Measurements from ENCODE around the gene TOMM20. TPM values are rescaled to one million over a fixed set of nuclear protein-coding genes. Genes with fewer than 3 reads are reported as not detected.

TOMM20 gene
- 94.4 and 127 TPM in 2 replicates for total RNA-seq

DNA sequence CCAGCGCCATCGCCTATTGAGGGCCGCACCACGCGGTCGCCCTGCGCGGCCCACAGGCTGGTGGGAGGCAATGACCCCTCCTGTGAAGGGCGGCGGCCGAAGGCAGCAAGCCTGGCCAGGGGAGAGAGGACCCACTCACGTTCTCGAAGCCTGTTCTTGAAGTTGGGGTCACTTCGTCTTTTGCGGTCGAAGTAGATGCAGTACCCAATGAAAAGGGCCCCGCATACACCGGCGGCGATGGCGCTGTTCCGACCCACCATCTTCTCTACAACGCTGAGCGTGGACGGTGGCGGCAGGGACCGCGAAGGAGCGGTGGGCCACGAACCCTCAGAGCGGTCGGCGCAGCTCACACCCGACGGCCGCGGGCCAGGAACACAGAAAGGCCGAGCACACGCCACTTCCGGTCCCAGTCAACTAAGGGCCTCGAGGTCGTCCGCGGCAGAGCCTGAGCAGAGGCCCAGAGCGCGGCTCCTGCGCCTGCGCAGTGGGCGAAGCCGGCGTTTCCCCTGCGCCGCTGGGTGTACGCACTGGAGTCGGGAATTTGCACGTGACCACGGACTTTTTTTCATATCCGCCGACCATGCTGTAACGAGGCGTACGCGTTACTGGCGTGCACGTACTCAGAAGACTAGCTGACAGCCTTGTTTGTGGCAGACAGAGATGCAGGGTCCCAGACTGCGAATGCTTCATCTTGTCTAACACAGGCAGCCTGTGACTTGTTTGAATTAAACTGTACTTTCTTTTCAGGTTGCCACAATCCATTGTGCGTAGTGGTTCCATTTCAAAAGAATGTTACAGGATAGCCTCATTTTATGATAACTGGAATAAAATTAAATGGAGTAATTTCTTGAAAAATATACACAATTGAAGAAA is at the start of gene TOMM20:
Gene TOMM20, minus strand, starts transcription at position 382 of the 873 bp plus-strand sequence. Its CDS starts 122 bp downstream, at position 260.

DNA sequence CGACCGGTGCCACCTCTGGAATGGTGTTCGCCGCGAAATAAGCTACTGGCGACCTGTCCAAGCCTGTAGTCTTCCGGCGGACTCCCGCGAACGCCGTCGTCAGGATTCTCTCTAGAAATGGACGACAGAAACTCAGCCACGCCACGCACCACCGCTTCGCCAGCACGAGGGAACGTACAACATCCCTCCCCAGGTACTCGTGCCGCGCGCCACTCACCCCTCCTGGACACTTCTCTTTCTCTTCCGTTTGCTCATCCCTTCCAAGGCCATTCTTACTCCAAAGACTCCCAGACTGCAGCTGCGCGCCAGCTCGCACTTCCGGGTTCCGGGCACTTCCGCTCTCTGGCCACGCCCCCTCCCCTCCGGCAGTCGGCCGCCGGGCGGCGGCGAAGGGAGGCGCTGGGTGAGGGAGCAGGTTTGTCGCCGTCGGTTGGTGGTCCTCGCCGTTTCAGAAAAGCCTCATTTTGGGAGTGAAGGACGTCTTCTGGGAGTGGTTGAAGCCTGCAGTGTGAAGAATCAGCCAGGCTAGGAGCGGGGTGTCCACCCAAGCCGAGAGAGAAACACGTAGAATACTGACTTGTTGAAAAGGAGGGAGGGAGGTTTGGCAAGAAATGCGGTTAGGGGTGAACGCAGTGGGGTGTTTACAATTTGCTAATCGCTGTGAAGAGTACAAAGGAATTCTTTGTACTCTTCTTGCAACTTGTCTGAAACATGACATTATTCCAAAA is 32.5 kb upstream of the TOMM20 start, which contains the start of gene RBM34:
Gene RBM34, minus strand, starts transcription at position 294 of the 728 bp plus-strand sequence. Its CDS starts 24 bp downstream, at position 270.

Other genes starting within 250 kb of the TOMM20 start
- gene RBM34, start 32.4 kb upstream of the TOMM20 start, total RNA-seq = 58.9 and 65.7 TPM in 2 replicates
- gene ARID4B, start 199.3 kb upstream of the TOMM20 start, total RNA-seq = 11.4 and 14.3 TPM in 2 replicates
- 15.2 and 18.8 TPM in 2 replicates for gene GGPS1, start 199.7 kb upstream of the TOMM20 start, total RNA-seq
- gene TBCE, start 238.6 kb upstream of the TOMM20 start, total RNA-seq = 13.9 and 20.4 TPM in 2 replicates